B cell (primary cell): ENCODE data around the gene ACSS1.

Source experiments
- EZH2 ChIP-seq: IDR thresholded peaks from 2 replicates; pipeline ENCODE4 v1.6.1; 2012; ENCODE audit warnings: borderline replicate concordance, low read depth, mild to moderate bottlenecking, moderate library complexity, low read length; ENCODE audit not compliant: insufficient read depth, poor library complexity, severe bottlenecking
- TF ChIP-seq, protein P1 (sequence below): fragments of 200-600 bp; IDR thresholded peaks from one replicate; pipeline ENCODE4 v1.8.0; 2022; ENCODE audit warnings: antibody characterized with exemption, mild to moderate bottlenecking

DNA sequence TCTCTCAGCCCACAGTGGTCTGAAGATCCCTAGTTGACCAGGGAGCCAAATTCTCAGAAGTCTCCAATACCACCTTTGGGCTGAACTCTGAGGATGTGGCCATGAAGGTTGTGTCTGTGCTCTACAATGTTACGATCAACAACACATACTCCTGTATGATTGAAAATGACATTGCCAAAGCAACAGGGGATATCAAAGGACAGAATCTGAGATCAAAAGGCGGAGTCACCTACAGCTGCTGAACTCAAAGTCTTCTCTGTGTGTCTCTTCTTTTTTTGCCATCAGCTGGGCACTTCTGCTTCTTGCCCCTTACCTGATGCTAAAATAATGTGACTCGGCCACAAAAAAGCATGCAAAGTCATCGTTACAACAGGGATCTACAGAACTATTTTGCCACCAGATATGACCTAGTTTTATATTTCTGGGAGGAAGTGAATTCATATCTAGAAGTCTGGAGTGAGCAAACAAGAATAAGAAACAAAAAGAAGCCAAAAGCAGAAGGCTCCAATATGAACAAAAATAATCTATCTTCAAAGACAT is 41.7 kb upstream of the ACSS1 start:
- TF ChIP-seq EZH2, result no peak
- TF ChIP-seq, protein P1, sequence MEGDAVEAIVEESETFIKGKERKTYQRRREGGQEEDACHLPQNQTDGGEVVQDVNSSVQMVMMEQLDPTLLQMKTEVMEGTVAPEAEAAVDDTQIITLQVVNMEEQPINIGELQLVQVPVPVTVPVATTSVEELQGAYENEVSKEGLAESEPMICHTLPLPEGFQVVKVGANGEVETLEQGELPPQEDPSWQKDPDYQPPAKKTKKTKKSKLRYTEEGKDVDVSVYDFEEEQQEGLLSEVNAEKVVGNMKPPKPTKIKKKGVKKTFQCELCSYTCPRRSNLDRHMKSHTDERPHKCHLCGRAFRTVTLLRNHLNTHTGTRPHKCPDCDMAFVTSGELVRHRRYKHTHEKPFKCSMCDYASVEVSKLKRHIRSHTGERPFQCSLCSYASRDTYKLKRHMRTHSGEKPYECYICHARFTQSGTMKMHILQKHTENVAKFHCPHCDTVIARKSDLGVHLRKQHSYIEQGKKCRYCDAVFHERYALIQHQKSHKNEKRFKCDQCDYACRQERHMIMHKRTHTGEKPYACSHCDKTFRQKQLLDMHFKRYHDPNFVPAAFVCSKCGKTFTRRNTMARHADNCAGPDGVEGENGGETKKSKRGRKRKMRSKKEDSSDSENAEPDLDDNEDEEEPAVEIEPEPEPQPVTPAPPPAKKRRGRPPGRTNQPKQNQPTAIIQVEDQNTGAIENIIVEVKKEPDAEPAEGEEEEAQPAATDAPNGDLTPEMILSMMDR, result no peak
